ENCODE measurements around the gene CCDC43. TPM values are rescaled to one million over a fixed set of nuclear protein-coding genes. Genes with fewer than 3 reads are reported as not detected.

The CCDC43 gene
- polyA plus RNA-seq, 1 donor (not counting 4 experiments of a cell fraction or from before 2014, with no cell fraction given): 23.0 TPM

GRCh38 chr17:44653954-44654353 is 35.6 kb downstream of the CCDC43 start:
- Histone ChIP-seq H3K36me3 (ENCODE audit: control insufficient read depth in 2 of 2, extremely low read depth in 1 of 2, insufficient read depth in 2 of 2, low read length in 2 of 2) (no peaks in the 10 kb centered on the region), H3K4me2 (ENCODE audit: control insufficient read depth, extremely low read depth, insufficient read depth, low read depth, low read length) (no peak overlapping the region), H2AFZ (ENCODE audit: control insufficient read depth, low read length) (no peak overlapping the region), H3K27me3 (ENCODE audit: control insufficient read depth, extremely low read depth, insufficient read depth, low read length) (peaks cover 21% of the 10 kb centered on the region), H3K9me3 (ENCODE audit: control insufficient read depth, low read depth, low read length) (no peaks in the 10 kb centered on the region), H3K9me1 (ENCODE audit: control insufficient read depth, extremely low read depth, insufficient read depth, low read length) (no peaks in the 10 kb centered on the region), H3K79me2 (ENCODE audit: control insufficient read depth, insufficient read depth, low read length) (no peaks in the 10 kb centered on the region), H3K27ac (ENCODE audit: control insufficient read depth, insufficient read depth, low read length) (no peak overlapping the region), H4K20me1 (ENCODE audit: control insufficient read depth, extremely low read depth, insufficient read depth, low read length) (no peaks in the 10 kb centered on the region), H3K4me3 (ENCODE audit: control insufficient read depth in 2 of 3, extremely low read depth in 1 of 3, insufficient read depth in 2 of 3, low read depth in 1 of 3, low read length in 3 of 3) (no peak overlapping the region), H3K9ac (ENCODE audit: control insufficient read depth, extremely low read depth, insufficient read depth, low read length) (no peak overlapping the region), H3K4me1 (ENCODE audit: control insufficient read depth, extremely low read depth, insufficient read depth, low read length) (no peaks in the 10 kb centered on the region)
- DNase-seq (ENCODE audit: low read depth, low spot score): no peak
- TF ChIP-seq CTCF (optimal IDR thresholded peaks at IDR 0.05 in 1 of 3, IDR thresholded peaks at IDR 0.05 in 1 of 3, conservative IDR thresholded peaks at IDR 0.05 in 1 of 3; ENCODE audit: extremely low read depth in 1 of 3, insufficient read depth in 2 of 3, low read length in 3 of 3) (no peak), EZH2 (IDR thresholded peaks at IDR 0.05; ENCODE audit: low read length) (no peak)
- dilution Hi-C loops (cut with MboI; ENCODE audit: extremely low pct_ligation_motif_present, low sequenced_read_pairs): no loop called here
- FAIRE-seq: no peak

GRCh38 chr17:44653384-44653783 is 36.2 kb downstream of the CCDC43 start:
- TF ChIP-seq EZH2 (IDR thresholded peaks at IDR 0.05; ENCODE audit: low read length) (no peak), CTCF (optimal IDR thresholded peaks at IDR 0.05 in 1 of 3, IDR thresholded peaks at IDR 0.05 in 1 of 3, conservative IDR thresholded peaks at IDR 0.05 in 1 of 3; ENCODE audit: extremely low read depth in 1 of 3, insufficient read depth in 2 of 3, low read length in 3 of 3) (no peak)
- Histone ChIP-seq H4K20me1 (ENCODE audit: control insufficient read depth, extremely low read depth, insufficient read depth, low read length) (no peaks in the 10 kb centered on the region), H3K27ac (ENCODE audit: control insufficient read depth, insufficient read depth, low read length) (no peak overlapping the region), H3K36me3 (ENCODE audit: control insufficient read depth in 2 of 2, extremely low read depth in 1 of 2, insufficient read depth in 2 of 2, low read length in 2 of 2) (no peaks in the 10 kb centered on the region), H2AFZ (ENCODE audit: control insufficient read depth, low read length) (no peak overlapping the region), H3K4me2 (ENCODE audit: control insufficient read depth, extremely low read depth, insufficient read depth, low read depth, low read length) (no peak overlapping the region), H3K4me1 (ENCODE audit: control insufficient read depth, extremely low read depth, insufficient read depth, low read length) (no peaks in the 10 kb centered on the region), H3K27me3 (ENCODE audit: control insufficient read depth, extremely low read depth, insufficient read depth, low read length) (peaks cover 21% of the 10 kb centered on the region), H3K9ac (ENCODE audit: control insufficient read depth, extremely low read depth, insufficient read depth, low read length) (no peak overlapping the region), H3K9me1 (ENCODE audit: control insufficient read depth, extremely low read depth, insufficient read depth, low read length) (no peaks in the 10 kb centered on the region), H3K9me3 (ENCODE audit: control insufficient read depth, low read depth, low read length) (no peaks in the 10 kb centered on the region), H3K79me2 (ENCODE audit: control insufficient read depth, insufficient read depth, low read length) (no peaks in the 10 kb centered on the region), H3K4me3 (ENCODE audit: control insufficient read depth in 2 of 3, extremely low read depth in 1 of 3, insufficient read depth in 2 of 3, low read depth in 1 of 3, low read length in 3 of 3) (no peak overlapping the region)
- no peak for FAIRE-seq
- DNase-seq (ENCODE audit: low read depth, low spot score): no peak
- dilution Hi-C loops (cut with MboI; ENCODE audit: extremely low pct_ligation_motif_present, low sequenced_read_pairs): no loop called here

Measured in keratinocyte (primary cell).